NCI-H82 (cell line): ENCODE data around the gene DOK1.

ENCODE experiments used
- DNase-seq: peaks from one replicate; lab custom pipeline; 2025; lab: John Stamatoyannopoulos, UW

Gene DOK1

GRCh38 chr2:74525717-74526648 is 28.5 kb upstream of the DOK1 start, which contains the start of gene DQX1:
TSS of gene DQX1 (minus strand) at chr2:74526231. CDS start at chr2:74525729, 502 bp downstream.
- DNase-seq, result peak; percentile 75

- DNase-seq, result no peak
Observed at GRCh38 chr2:74526649-74527230, 27.8 kb upstream of the DOK1 start.

GRCh38 chr2:74527741-74528140 is 26.8 kb upstream of the DOK1 start:
- DNase-seq, result no peak

GRCh38 chr2:74528600-74529356 is 25.7 kb upstream of the DOK1 start:
- DNase-seq, result no peak

- peak; percentile 100 for DNase-seq
Observed at GRCh38 chr2:74529357-74530238, 24.9 kb upstream of the DOK1 start, which contains the start of the genes AUP1 and HTRA2. TSS of gene AUP1 (minus strand) at chr2:74529706. CDS start at chr2:74529629, 77 bp downstream. TSS of gene HTRA2 (plus strand) at chr2:74529933. CDS start at chr2:74530007, 74 bp downstream.

GRCh38 chr2:74530239-74531187 is 24.0 kb upstream of the DOK1 start:
- DNase-seq, result peak; percentile 68

GRCh38 chr2:74531666-74532065 is 22.9 kb upstream of the DOK1 start:
- no peak for DNase-seq

- peak; percentile 65 for DNase-seq
Observed at GRCh38 chr2:74532222-74532621, 22.3 kb upstream of the DOK1 start.

- no peak for DNase-seq
Observed at GRCh38 chr2:74533464-74533863, 21.1 kb upstream of the DOK1 start.

GRCh38 chr2:74534411-74534810 is 20.1 kb upstream of the DOK1 start:
- DNase-seq, result no peak

- no peak for DNase-seq
Observed at GRCh38 chr2:74535440-74535965, 19.0 kb upstream of the DOK1 start.

GRCh38 chr2:74536166-74536950 is 18.2 kb upstream of the DOK1 start:
- DNase-seq, result no peak

GRCh38 chr2:74537140-74537539 is 17.4 kb upstream of the DOK1 start:
- DNase-seq, result no peak

GRCh38 chr2:74538881-74539339 is 15.6 kb upstream of the DOK1 start:
- DNase-seq, result no peak

GRCh38 chr2:74540291-74540690 is 14.2 kb upstream of the DOK1 start:
- no peak for DNase-seq

- DNase-seq, result no peak
Observed at GRCh38 chr2:74542978-74543377, 11.5 kb upstream of the DOK1 start.

GRCh38 chr2:74544634-74545033 is 9.9 kb upstream of the DOK1 start:
- peak; percentile 19 for DNase-seq

- no peak for DNase-seq
Observed at GRCh38 chr2:74546004-74546403, 8.5 kb upstream of the DOK1 start.
